ENCODE data around the gene PEX14.

PEX14 gene

DNA sequence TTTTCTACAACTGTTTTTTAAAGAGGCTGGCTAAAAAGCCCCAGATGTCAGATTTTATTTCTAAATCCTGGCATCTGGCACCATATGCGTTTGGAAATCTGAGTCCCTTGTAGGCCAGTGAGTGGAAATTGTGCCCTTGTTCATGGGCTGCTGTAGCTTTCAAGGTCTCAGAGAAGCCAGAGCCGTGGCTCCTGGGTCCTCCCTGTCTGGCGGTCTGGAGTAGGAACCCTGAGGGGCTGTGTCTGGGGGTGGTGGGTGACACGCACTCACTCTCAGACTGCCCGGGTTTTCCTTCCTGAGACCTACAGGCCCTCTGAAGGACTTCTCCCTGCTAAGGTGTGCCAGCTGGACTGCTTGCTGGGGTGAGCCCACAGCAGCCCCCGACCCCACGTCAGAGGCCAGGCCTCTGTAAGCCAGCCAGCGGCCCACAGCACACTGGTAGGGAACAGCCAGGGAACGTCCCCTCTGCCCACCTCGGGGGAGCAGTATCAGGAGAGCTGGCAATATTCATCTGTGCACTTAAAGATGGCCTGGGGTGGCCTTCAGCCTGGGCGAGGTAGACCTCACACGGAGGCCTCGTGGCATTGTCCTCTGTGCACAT lies 151.5 kb downstream of the PEX14 start:
- H3K27ac ChIP-seq (ENCODE audit: low read length) = no peak overlapping the region

DNA sequence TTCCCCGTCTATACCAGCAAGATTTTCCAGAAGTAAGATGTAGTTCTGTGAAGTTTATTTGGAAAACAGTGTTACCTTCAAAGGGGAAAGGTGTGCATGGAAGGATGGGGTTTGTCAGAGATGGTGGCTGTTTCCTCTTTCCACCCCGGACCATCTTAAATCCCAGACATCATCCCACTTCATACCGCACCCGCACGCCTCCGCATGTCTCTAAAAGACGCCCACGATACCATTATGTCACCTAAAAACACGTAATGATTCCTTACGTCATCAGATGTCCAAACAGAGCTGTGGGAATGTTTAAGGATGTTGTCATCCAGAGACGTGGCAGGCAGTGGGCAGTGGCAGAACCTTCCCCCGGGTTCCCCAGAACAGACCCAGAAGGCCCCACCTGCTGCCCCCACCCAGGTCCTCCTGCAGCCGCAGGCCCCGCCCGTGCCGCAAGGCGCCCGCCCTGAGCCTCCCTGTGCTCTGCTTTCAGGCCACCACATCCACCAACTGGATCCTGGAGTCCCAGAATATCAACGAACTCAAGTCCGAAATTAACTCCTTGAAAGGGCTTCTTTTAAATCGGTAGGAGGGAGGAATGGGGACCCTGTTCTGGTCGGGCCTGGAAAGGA lies 152.2 kb downstream of the PEX14 start:
- no peak for DNase-seq (ENCODE audit: low read depth, low spot score)
- Histone ChIP-seq H3K36me3 (ENCODE audit: control insufficient read depth, insufficient read depth, low read length) (no peaks in the 10 kb centered on the region), H3K4me3 (ENCODE audit: low read length) (no peak overlapping the region), H3K27me3 (ENCODE audit: control insufficient read depth, insufficient read depth, low read length) (no peaks in the 10 kb centered on the region), H3K27ac (ENCODE audit: low read length) (no peak overlapping the region), H3K4me1 (ENCODE audit: control insufficient read depth, insufficient read depth, low read length) (peaks cover 7% of the 10 kb centered on the region), H3K9me3 (ENCODE audit: control insufficient read depth, insufficient read depth, low read length) (no peaks in the 10 kb centered on the region)
- WGBS (ENCODE audit: insufficient coverage, insufficient read length) = 100% methylated on average over 7 of the region's 22 CpGs

More for the DNA sequence above, 151.5 kb downstream of the PEX14 start:
- WGBS (ENCODE audit: insufficient coverage, insufficient read length) = no CpG with 5 or more reads among the region's 13 CpGs
- no peak for DNase-seq (ENCODE audit: low read depth, low spot score)
- peaks cover 2% of the 10 kb centered on the region; the same call in 1 of the 2 replicates for H3K4me1 ChIP-seq (ENCODE audit: control insufficient read depth, insufficient read depth, low read length)
- H3K4me3 ChIP-seq (ENCODE audit: low read length) = no peak overlapping the region
- no peaks in the 10 kb centered on the region for H3K36me3 ChIP-seq (ENCODE audit: control insufficient read depth, insufficient read depth, low read length)
- H3K27me3 ChIP-seq (ENCODE audit: control insufficient read depth, insufficient read depth, low read length) = no peaks in the 10 kb centered on the region
- no peaks in the 10 kb centered on the region for H3K9me3 ChIP-seq (ENCODE audit: control insufficient read depth, insufficient read depth, low read length)

DNA sequence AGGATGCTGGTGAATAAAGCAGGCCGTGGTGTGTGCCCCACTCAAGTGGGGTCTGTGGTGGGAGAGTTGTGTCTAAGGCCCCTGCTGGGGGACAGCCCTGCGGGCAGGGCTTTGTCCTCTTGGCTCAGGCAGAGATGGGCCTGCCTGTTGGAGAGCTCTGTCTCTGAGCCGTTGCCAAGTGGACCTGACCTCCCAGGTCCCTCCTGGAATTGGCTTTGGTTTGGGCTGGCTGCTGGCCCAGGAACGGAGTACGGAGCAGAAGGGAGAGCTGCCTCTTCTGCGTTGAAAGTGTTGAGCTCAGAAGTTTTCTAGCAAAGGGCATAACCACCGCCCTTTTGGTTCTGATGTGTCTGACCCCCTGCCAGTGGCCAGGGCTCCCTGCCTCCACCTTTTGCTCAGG lies 153.9 kb downstream of the PEX14 start:
- no peak overlapping the region for H3K27ac ChIP-seq (ENCODE audit: low read length)
- no peak overlapping the region for H3K4me3 ChIP-seq (ENCODE audit: low read length)
- no peak for DNase-seq (ENCODE audit: low read depth, low spot score)
- H3K36me3 ChIP-seq (ENCODE audit: control insufficient read depth, insufficient read depth, low read length) = no peaks in the 10 kb centered on the region
- H3K9me3 ChIP-seq (ENCODE audit: control insufficient read depth, insufficient read depth, low read length) = no peaks in the 10 kb centered on the region
- H3K4me1 ChIP-seq (ENCODE audit: control insufficient read depth, insufficient read depth, low read length) = peaks cover 15% of the 10 kb centered on the region
- WGBS (ENCODE audit: insufficient coverage, insufficient read length) = no CpG with 5 or more reads among the region's 7 CpGs
- H3K27me3 ChIP-seq (ENCODE audit: control insufficient read depth, insufficient read depth, low read length) = no peaks in the 10 kb centered on the region

DNA sequence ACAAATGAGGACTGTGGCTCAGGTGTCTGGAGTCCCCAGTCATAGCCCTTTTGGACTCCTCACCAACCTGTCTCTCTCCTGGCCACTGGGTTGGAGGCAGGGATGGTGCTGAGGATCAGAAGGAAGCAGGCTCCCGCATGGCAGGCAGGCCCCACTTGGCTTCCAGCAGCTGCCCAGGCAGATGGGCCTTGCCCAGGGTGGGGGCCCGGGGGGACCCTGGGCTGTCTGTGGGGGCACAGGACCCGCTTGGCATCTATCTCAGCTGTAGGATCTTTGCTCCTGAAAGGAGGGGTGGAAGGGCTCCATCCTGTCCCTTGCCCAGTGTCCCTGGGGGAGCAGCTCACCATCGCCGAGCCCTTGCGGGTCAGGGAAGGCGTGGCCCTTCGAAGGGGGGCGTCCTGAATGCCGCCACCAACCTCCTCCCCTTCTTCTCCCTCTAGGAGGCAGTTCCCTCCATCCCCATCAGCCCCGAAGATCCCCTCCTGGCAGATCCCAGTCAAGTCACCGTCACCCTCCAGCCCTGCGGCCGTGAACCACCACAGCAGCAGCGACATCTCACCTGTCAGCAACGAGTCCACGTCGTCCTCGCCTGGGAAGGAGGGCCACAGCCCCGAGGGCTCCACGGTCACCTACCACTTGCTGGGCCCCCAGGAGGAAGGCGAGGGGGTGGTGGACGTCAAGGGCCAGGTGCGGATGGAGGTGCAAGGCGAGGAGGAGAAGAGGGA lies 154.5 kb downstream of the PEX14 start:
- Histone ChIP-seq H3K4me3 (ENCODE audit: low read length) (no peak overlapping the region), H3K4me1 (ENCODE audit: control insufficient read depth, insufficient read depth, low read length) (peaks cover 15% of the 10 kb centered on the region), H3K36me3 (ENCODE audit: control insufficient read depth, insufficient read depth, low read length) (no peaks in the 10 kb centered on the region), H3K27ac (ENCODE audit: low read length) (no peak overlapping the region), H3K9me3 (ENCODE audit: control insufficient read depth, insufficient read depth, low read length) (no peaks in the 10 kb centered on the region), H3K27me3 (ENCODE audit: control insufficient read depth, insufficient read depth, low read length) (no peaks in the 10 kb centered on the region)
- WGBS (ENCODE audit: insufficient coverage, insufficient read length) = no CpG with 5 or more reads among the region's 25 CpGs
- no peak for DNase-seq (ENCODE audit: low read depth, low spot score)

DNA sequence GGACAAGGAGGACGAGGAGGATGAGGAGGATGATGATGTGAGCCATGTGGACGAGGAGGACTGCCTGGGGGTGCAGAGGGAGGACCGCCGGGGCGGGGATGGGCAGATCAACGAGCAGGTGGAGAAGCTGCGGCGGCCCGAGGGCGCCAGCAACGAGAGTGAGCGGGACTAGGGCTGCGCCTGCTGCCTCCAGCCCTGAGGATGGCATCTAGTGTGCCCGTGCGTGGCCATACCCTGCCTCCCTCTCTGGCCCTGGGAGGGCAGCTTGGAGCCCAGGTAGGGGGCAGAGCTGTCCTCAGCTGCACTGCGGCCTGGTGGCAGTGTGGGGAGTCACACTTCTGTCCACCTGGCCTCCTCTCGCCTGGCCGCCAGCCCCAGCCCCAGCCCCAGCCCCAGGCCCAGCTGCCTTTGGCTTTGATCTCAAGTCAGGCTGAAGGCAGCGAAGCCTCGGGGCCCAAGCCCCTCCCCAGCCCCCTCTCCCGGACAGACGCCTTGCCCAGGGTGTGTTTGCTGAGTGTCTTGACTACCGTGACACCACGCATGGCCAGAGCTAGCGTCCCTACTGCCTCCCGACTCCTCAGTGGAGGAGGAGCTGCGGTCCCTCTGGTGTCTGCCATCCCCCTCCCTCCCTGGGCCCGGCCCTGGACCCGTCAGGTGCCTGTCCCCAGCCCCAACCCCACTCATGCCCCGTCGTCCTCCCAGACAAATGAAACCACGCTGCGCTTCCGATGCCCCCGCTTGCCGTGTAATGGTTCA lies 155.2 kb downstream of the PEX14 start:
- WGBS (ENCODE audit: insufficient coverage, insufficient read length) = no CpG with 5 or more reads among the region's 36 CpGs
- DNase-seq (ENCODE audit: low read depth, low spot score) = no peak
- Histone ChIP-seq H3K27me3 (ENCODE audit: control insufficient read depth, insufficient read depth, low read length) (no peaks in the 10 kb centered on the region), H3K4me1 (ENCODE audit: control insufficient read depth, insufficient read depth, low read length) (peaks cover 17% of the 10 kb centered on the region), H3K9me3 (ENCODE audit: control insufficient read depth, insufficient read depth, low read length) (no peaks in the 10 kb centered on the region), H3K4me3 (ENCODE audit: low read length) (no peak overlapping the region), H3K36me3 (ENCODE audit: control insufficient read depth, insufficient read depth, low read length) (no peaks in the 10 kb centered on the region), H3K27ac (ENCODE audit: low read length) (no peak overlapping the region)

DNA sequence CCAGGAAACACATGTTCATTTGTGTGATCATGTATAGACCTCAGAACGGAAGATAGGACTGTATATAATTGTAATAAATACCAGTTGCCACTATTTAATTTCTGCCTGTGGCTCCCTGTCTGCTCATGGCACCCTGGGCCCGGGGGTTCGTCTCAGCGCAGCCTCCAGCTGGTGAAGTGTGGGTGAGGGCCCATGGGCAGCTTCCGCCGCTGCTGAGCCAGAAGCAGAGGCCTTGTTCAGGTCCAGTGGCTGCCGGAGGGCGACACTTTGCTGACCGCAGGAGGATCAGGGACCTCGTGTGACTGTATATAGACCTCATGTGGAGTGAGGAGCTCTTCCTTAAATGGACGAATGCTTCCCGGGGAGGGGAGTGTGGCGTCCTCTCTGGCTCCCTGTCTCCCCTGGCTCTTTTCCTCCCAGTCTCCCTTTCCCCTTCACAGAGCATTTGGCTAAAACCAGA lies 155.9 kb downstream of the PEX14 start:
- Histone ChIP-seq H3K36me3 (ENCODE audit: control insufficient read depth, insufficient read depth, low read length) (no peaks in the 10 kb centered on the region; the same call in 1 of the 2 replicates), H3K9me3 (ENCODE audit: control insufficient read depth, insufficient read depth, low read length) (no peaks in the 10 kb centered on the region), H3K27ac (ENCODE audit: low read length) (no peak overlapping the region), H3K4me3 (ENCODE audit: low read length) (no peak overlapping the region), H3K4me1 (ENCODE audit: control insufficient read depth, insufficient read depth, low read length) (peaks cover 17% of the 10 kb centered on the region), H3K27me3 (ENCODE audit: control insufficient read depth, insufficient read depth, low read length) (no peaks in the 10 kb centered on the region)
- DNase-seq (ENCODE audit: low read depth, low spot score) = no peak
- WGBS (ENCODE audit: insufficient coverage, insufficient read length) = no CpG with 5 or more reads among the region's 13 CpGs

DNA sequence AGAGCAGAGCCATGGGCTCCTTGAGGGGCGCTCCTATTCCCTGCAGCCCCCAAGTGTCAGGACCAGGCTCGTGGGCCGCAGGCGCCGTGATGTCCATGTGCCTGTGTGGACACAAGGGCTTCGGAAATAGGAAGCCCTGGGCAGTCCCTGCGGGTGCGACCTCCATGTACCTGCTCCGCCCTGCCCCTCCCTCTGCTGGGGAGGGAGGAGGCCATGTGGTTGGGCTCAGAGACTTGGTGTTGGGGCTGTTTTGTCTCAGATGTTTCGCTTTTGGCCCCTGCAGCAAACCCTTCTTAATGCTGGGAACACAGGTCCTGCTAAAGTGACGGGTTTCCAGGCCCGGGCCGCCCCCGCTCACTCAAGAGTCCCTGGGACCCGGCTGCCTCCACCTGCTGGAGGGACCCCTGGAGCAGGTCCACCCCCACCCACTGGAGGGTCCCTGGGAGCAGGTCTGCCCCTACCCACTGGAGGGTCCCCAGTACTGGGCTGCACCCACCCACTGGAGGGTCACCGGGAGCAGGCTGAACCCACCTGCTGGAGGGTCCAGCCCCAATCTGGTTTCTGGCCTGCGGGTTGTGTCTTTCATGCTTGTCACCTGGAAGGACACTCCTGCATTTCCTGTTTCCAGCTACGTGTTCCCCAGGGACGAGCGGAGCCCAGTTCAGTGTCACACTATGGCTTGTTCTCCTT lies 156.5 kb downstream of the PEX14 start:
- Histone ChIP-seq H3K27me3 (ENCODE audit: control insufficient read depth, insufficient read depth, low read length) (no peaks in the 10 kb centered on the region), H3K36me3 (ENCODE audit: control insufficient read depth, insufficient read depth, low read length) (no peaks in the 10 kb centered on the region; the same call in 1 of the 2 replicates), H3K9me3 (ENCODE audit: control insufficient read depth, insufficient read depth, low read length) (no peaks in the 10 kb centered on the region), H3K27ac (ENCODE audit: low read length) (no peak overlapping the region), H3K4me3 (ENCODE audit: low read length) (no peak overlapping the region), H3K4me1 (ENCODE audit: control insufficient read depth, insufficient read depth, low read length) (peaks cover 17% of the 10 kb centered on the region)
- no peak for DNase-seq (ENCODE audit: low read depth, low spot score)
- WGBS (ENCODE audit: insufficient coverage, insufficient read length) = no CpG with 5 or more reads among the region's 20 CpGs

DNA sequence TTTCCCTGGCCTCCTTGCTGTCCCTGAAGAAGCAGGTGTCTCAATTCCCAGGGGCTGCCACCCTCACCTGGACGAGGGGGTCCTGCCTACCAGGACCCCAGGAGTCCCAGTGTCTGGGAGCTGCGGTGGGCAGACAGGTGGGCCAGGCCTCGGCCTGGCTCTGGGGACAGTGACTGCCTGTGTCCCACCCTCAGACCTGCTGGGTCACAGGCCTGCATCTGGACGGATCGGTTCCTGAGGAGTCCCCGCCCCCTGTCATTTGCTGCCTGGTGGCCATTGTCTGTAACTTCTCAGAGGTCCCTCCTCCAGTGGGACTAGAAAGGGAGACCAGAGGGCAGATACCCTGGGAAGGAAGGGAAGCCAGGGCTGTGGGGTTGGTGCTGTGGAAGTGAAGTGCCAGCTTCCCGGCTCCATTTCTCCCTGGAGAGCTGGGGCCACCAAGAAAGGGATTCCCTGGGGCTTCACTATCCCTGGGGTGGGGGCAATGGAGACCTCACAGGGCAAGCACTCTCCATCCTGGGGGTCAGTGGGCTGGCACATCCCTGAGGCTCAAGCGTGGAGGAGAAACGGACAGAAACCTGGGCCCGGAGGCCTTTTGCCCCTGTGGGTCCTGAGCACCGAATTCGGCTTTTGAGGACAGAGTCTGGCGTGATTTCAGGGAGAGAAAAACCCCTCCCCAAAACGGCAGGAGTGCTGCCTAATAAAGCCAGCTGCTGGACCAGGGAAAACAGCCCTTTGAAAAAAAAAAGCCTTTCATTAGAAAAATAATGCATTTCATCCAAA lies 157.3 kb downstream of the PEX14 start:
- Histone ChIP-seq H3K4me3 (ENCODE audit: low read length) (no peak overlapping the region), H3K36me3 (ENCODE audit: control insufficient read depth, insufficient read depth, low read length) (no peaks in the 10 kb centered on the region; the same call in 1 of the 2 replicates), H3K9me3 (ENCODE audit: control insufficient read depth, insufficient read depth, low read length) (no peaks in the 10 kb centered on the region), H3K4me1 (ENCODE audit: control insufficient read depth, insufficient read depth, low read length) (peaks cover 17% of the 10 kb centered on the region), H3K27ac (ENCODE audit: low read length) (no peak overlapping the region), H3K27me3 (ENCODE audit: control insufficient read depth, insufficient read depth, low read length) (no peaks in the 10 kb centered on the region)
- WGBS (ENCODE audit: insufficient coverage, insufficient read length) = no CpG with 5 or more reads among the region's 14 CpGs
- DNase-seq (ENCODE audit: low read depth, low spot score) = no peak

- DNase-seq (ENCODE audit: low read depth, low spot score) = no peak
- Histone ChIP-seq H3K4me3 (ENCODE audit: low read length) (no peak overlapping the region), H3K9me3 (ENCODE audit: control insufficient read depth, insufficient read depth, low read length) (no peaks in the 10 kb centered on the region), H3K36me3 (ENCODE audit: control insufficient read depth, insufficient read depth, low read length) (no peaks in the 10 kb centered on the region; the same call in 1 of the 2 replicates), H3K27ac (ENCODE audit: low read length) (no peak overlapping the region), H3K27me3 (ENCODE audit: control insufficient read depth, insufficient read depth, low read length) (no peaks in the 10 kb centered on the region), H3K4me1 (ENCODE audit: control insufficient read depth, insufficient read depth, low read length) (peaks cover 17% of the 10 kb centered on the region)
- no CpG with 5 or more reads among the region's 14 CpGs for WGBS (ENCODE audit: insufficient coverage, insufficient read length)
Measured at GRCh38 chr1:10632691-10633090, 157.9 kb downstream of the PEX14 start.
